ENCODE data around the gene C1orf174.

DNA sequence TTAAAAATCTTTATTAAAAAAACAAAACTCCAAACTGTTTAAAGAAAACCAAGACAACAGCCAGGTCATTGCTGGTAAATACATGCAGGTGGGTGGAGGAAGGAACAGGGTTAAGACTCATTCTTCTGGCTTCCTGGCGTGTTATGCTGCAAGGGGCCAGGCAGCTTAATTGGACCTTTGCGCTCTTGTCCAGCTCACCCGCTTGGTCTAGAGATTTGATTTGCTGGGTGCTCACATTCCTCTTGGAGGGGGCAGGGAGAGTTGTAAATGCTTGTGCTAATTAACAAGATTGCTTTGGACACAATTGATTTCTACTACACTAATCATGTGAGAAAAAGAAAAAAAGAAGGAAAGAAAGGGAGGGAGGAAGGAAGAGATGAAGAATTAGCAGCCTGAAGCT lies 53.5 kb downstream of the C1orf174 start:
- no peak for TF ChIP-seq CREB1 (IDR thresholded peaks at IDR 0.05; ENCODE audit: low read depth)
- TF ChIP-seq EP300 (IDR thresholded peaks at IDR 0.05; ENCODE audit: borderline replicate concordance): no peak
